Nephron progenitor cell (in vitro differentiated cells): ENCODE measurements around the gene TBX4.

Source experiments
- DNase-seq: peaks from one replicate; pipeline ENCODE4 v3.0.0; 2021
- H3K27ac Mint-ChIP-seq: 2 replicates; pipeline ENCODE4 v1.8.0; 2021; ENCODE audit warnings: mild to moderate bottlenecking, moderate library complexity, mixed read lengths
- H3K27me3 Mint-ChIP-seq: 2 replicates; pipeline ENCODE4 v1.8.0; 2021; ENCODE audit warnings: mild to moderate bottlenecking, low read depth, mixed read lengths; ENCODE audit not compliant: poor library complexity
- H3K36me3 Mint-ChIP-seq: 2 replicates; pipeline ENCODE4 v1.8.0; 2021; ENCODE audit warnings: low read depth, mixed read lengths
- H3K4me1 Mint-ChIP-seq: 2 replicates; pipeline ENCODE4 v1.8.0; 2021; ENCODE audit warnings: mixed read lengths
- H3K4me3 Mint-ChIP-seq: 2 replicates; pipeline ENCODE4 v1.8.0; 2021; ENCODE audit warnings: mild to moderate bottlenecking, moderate library complexity, mixed read lengths
- H3K9me3 Mint-ChIP-seq: 2 replicates; pipeline ENCODE4 v1.8.0; 2021; ENCODE audit warnings: mild to moderate bottlenecking, moderate library complexity, mixed read lengths
- CTCF ChIP-seq: fragments of 200-600 bp; sonication (generic); IDR thresholded peaks from 2 replicates; pipeline ENCODE4 v1.5.0; 2021; ENCODE audit warnings: antibody characterized with exemption

Gene TBX4

GRCh38 chr17:61476476-61477203 is 24.4 kb downstream of the TBX4 start:
- DNase-seq: no peak
- Mint-ChIP-seq H3K4me3 (no peak overlapping the region), H3K9me3 (no peaks in the 10 kb centered on the region), H3K36me3 (no peaks in the 10 kb centered on the region), H3K27me3 (peaks cover 50% of the 10 kb centered on the region), H3K27ac (no peak overlapping the region), H3K4me1 (peaks cover 16% of the 10 kb centered on the region)
- no peak for TF ChIP-seq CTCF

GRCh38 chr17:61477204-61477834 is 25.1 kb downstream of the TBX4 start:
- Mint-ChIP-seq H3K27me3 (peaks cover 46% of the 10 kb centered on the region), H3K36me3 (no peaks in the 10 kb centered on the region), H3K4me1 (peaks cover 20% of the 10 kb centered on the region), H3K27ac (no peak overlapping the region), H3K9me3 (no peaks in the 10 kb centered on the region), H3K4me3 (no peak overlapping the region)
- DNase-seq: no peak
- TF ChIP-seq CTCF: no peak

GRCh38 chr17:61478026-61478789 is 26.0 kb downstream of the TBX4 start:
- H3K27ac Mint-ChIP-seq: no peak overlapping the region
- H3K4me3 Mint-ChIP-seq: no peak overlapping the region
- DNase-seq: no peak
- no peak for TF ChIP-seq CTCF
- peaks cover 29% of the 10 kb centered on the region for H3K4me1 Mint-ChIP-seq
- peaks cover 42% of the 10 kb centered on the region for H3K27me3 Mint-ChIP-seq
- no peaks in the 10 kb centered on the region for H3K36me3 Mint-ChIP-seq
- no peaks in the 10 kb centered on the region for H3K9me3 Mint-ChIP-seq

GRCh38 chr17:61478790-61479492 is 26.7 kb downstream of the TBX4 start:
- Mint-ChIP-seq H3K4me1 (peaks cover 37% of the 10 kb centered on the region), H3K4me3 (no peak overlapping the region), H3K27me3 (peaks cover 42% of the 10 kb centered on the region)

More at GRCh38 chr17:61478790-61479492, 26.7 kb downstream of the TBX4 start:
- H3K9me3 Mint-ChIP-seq: no peaks in the 10 kb centered on the region
- no peak overlapping the region for H3K27ac Mint-ChIP-seq
- H3K36me3 Mint-ChIP-seq: no peaks in the 10 kb centered on the region
- TF ChIP-seq CTCF: no peak
- DNase-seq: no peak
